Left ventricle myocardium inferior (tissue), 1 donor: ENCODE measurements around the gene FBXO48. TPM values are rescaled to one million over a fixed set of nuclear protein-coding genes. Genes with fewer than 3 reads are reported as not detected.

ENCODE experiments used
- DNase-seq: peaks from one replicate; pipeline ENCODE4 v3.0.0-alpha.2; 2020
- H3K27ac ChIP-seq: fragments of 200-600 bp; replicated peaks from 2 replicates; pipeline ENCODE4 v1.8.0; 2021
- H3K27me3 ChIP-seq: fragments of 200-600 bp; 2 replicates; pipeline ENCODE4 v1.8.0; 2021; ENCODE audit warnings: low read depth
- H3K36me3 ChIP-seq: fragments of 200-600 bp; 2 replicates; pipeline ENCODE4 v1.8.0; 2021
- H3K4me1 ChIP-seq: fragments of 200-600 bp; 2 replicates; pipeline ENCODE4 v1.8.0; 2021
- H3K4me3 ChIP-seq: fragments of 200-600 bp; 2 replicates; pipeline ENCODE4 v1.8.0; 2021; ENCODE audit warnings: mild to moderate bottlenecking, moderate library complexity
- H3K9me3 ChIP-seq: fragments of 200-600 bp; replicated peaks from 2 replicates; pipeline ENCODE4 v1.8.0; 2021
- intact Hi-C: fragments of 100-400 bp; cut with micrococcal nuclease; formaldehyde crosslinking; loops from one replicate; pipeline ENCODE4 v1.11.0; 2022
- total RNA-seq: library from RNA; stranded (reverse); fragmentation: NEBNext Ultra II Directional; extraction: Animal tissue kit (Norgen Biotek cat#: 25700); gene quantifications from one replicate; pipeline ENCODE4 v1.2.1, GENCODE V29; 2021
- TF ChIP-seq, protein P1 (sequence below): fragments of 200-600 bp; IDR thresholded peaks from 2 replicates; pipeline ENCODE4 v1.8.0; 2021; ENCODE audit warnings: antibody characterized with exemption, mild to moderate bottlenecking, borderline replicate concordance
- donor health status: DM: no; HTN: yes; CAD: no; lungs with severe emphysema.

Gene FBXO48
- total RNA-seq, 1 donor from 2014 or later, result 1.0 TPM

DNA sequence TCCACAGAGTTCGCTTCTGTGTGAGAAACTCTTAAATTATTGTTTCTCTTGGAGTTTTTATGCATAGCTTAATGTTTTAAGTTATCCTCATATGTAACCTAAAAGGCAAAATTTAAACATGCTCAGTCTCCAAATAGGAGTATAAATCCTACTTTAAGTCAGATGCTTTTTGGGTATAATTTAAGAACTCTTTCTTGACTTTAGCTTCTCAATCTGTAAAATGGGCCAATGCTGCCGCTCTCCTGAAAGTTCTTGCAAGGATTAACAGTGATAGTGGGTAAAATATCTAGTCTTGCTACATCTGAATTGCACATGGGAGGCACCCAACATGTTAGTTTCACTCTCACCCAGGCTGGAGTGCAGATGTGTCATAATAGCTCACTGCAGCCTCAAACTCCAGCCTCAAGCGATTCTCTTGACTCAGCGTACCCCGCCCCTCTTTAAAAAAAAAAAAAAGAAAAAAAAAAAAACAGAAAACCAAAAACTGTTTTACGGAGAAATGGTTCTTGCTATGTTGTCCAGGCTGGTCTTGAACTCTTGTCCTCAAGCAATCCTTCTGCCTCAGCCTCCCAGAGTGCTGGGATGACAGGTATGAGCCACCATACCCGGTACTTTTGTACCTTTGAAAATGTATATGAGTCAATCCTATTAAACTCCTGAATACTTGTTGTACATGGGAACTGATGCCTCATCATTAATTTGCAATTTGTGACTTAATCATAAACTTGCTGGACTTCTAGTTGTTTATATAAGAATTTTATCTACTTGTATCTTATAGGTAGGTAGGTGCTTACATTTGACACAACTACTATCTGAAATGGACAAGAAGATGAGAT, 1.8 kb downstream of the FBXO48 start:
- H3K4me3 ChIP-seq, result no peak overlapping the region
- intact Hi-C loops, result loop anchor here (10.0 kb wide), 1 partner anchor 460 kb away; no protein-coding TSS in a partner anchor
- H3K4me1 ChIP-seq, result peaks cover 35% of the 10 kb centered on the region
- H3K9me3 ChIP-seq, result no peaks in the 10 kb centered on the region
- TF ChIP-seq, protein P1, sequence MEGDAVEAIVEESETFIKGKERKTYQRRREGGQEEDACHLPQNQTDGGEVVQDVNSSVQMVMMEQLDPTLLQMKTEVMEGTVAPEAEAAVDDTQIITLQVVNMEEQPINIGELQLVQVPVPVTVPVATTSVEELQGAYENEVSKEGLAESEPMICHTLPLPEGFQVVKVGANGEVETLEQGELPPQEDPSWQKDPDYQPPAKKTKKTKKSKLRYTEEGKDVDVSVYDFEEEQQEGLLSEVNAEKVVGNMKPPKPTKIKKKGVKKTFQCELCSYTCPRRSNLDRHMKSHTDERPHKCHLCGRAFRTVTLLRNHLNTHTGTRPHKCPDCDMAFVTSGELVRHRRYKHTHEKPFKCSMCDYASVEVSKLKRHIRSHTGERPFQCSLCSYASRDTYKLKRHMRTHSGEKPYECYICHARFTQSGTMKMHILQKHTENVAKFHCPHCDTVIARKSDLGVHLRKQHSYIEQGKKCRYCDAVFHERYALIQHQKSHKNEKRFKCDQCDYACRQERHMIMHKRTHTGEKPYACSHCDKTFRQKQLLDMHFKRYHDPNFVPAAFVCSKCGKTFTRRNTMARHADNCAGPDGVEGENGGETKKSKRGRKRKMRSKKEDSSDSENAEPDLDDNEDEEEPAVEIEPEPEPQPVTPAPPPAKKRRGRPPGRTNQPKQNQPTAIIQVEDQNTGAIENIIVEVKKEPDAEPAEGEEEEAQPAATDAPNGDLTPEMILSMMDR, result no peak
- no peak for DNase-seq
- H3K36me3 ChIP-seq, result no peaks in the 10 kb centered on the region
- no peaks in the 10 kb centered on the region for H3K27me3 ChIP-seq
- no peak overlapping the region for H3K27ac ChIP-seq

DNA sequence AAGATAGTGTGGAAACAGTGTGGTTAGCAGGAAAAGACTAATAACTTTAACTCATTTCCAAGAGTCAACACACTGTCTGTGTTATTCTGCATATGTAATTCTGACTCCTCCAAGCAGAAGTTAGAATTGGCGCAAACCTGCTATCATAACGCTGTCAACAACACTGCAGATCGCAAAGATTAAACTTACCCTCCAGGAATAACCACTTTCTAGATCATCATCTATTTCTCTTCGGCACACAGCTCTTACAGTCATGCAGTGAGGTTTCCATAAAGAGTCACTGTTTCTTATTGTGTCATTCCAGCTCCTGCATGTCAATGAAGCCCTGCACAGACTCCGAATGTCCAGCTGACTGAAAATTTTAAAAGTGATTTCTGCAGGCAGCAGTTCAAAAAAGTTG, 2.4 kb downstream of the FBXO48 start:
- Histone ChIP-seq H3K27ac (no peak overlapping the region), H3K4me1 (peaks cover 35% of the 10 kb centered on the region), H3K27me3 (no peaks in the 10 kb centered on the region), H3K36me3 (no peaks in the 10 kb centered on the region), H3K4me3 (no peak overlapping the region), H3K9me3 (no peaks in the 10 kb centered on the region)
- intact Hi-C loops, result loop anchor here (10.0 kb wide), 1 partner anchor 460 kb away; no protein-coding TSS in a partner anchor
- DNase-seq, result no peak
- TF ChIP-seq, protein P1, result no peak

DNA sequence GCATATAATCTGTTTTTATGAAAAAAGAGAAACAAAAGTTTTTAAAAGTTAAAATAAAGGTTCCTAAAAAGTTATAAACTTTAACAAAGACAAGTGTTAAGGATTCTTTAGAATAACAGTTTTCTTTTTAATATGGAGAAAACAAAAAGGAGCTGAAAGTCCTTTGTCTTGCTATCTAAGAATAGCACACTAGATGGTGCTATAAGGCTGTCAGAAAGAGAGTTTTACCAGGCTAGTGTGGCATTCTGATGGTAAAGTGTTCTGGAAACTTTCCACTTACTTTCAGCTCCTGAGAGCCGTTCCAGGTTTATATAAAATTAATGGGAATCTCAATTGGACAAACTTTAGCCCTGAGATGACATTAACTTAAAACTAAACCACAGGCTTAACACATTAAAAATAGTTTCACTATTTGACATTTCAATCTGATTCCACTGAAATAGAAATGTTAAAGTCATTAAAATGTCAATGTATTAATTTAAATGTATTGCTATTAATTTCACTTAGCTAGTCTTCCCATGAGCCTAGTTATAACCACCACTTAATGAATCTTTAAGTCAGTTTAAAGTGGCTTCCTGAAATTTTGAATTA, 3.7 kb downstream of the FBXO48 start:
- intact Hi-C loops, result loop anchor here (10.0 kb wide), 1 partner anchor 461 kb away; no protein-coding TSS in a partner anchor
- no peaks in the 10 kb centered on the region for H3K27me3 ChIP-seq
- TF ChIP-seq, protein P1, result peak; percentile 83
- H3K27ac ChIP-seq, result no peak overlapping the region
- H3K4me3 ChIP-seq, result no peak overlapping the region
- DNase-seq, result no peak
- H3K4me1 ChIP-seq, result peaks cover 31% of the 10 kb centered on the region
- H3K9me3 ChIP-seq, result no peaks in the 10 kb centered on the region
- no peaks in the 10 kb centered on the region for H3K36me3 ChIP-seq

DNA sequence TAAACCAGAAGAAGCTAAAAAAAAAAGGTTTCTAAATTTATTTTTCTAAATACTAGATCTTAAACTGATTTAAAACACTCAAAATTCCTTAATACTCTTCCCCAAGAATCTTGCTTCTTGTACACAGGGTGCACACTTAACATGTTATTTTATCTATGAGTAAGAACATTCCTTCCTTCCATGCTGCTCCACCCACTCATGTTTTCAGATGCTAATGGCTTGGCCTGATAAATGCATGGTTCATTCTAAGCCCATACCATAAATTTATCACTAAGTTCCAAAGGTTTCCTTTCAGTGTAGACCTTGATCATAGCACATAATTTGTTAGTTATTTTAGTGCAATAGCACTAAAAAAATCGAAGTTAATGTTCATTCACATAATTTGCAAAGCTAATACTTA, 8.1 kb downstream of the FBXO48 start:
- peaks cover 6% of the 10 kb centered on the region for H3K4me1 ChIP-seq
- no peak for DNase-seq
- no peaks in the 10 kb centered on the region for H3K27me3 ChIP-seq
- no peaks in the 10 kb centered on the region for H3K9me3 ChIP-seq
- no peak overlapping the region for H3K27ac ChIP-seq
- intact Hi-C loops, result no loop called here
- H3K4me3 ChIP-seq, result no peak overlapping the region
- TF ChIP-seq, protein P1, result no peak
- H3K36me3 ChIP-seq, result no peaks in the 10 kb centered on the region

DNA sequence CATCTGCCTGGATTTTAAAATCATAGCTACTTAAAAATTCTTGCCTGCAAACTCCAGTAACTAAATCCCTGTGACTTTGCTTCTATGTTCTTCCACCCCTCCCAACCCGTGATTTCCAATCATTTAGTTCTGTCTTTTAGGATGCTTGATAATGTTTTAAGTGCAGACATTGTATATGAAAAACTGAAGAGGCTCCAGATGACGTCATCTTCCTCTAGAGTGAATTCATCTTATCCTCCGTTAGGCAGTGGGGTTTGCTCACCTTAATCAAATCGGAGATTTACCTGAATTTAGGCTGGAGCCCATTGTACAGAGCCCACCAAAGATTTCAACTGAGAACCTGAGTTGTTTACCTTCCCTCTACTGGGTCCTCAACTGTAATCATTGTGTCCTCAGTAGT, 10.9 kb downstream of the FBXO48 start:
- H3K9me3 ChIP-seq, result no peaks in the 10 kb centered on the region
- intact Hi-C loops, result no loop called here
- no peak overlapping the region for H3K4me3 ChIP-seq
- H3K27ac ChIP-seq, result no peak overlapping the region
- H3K4me1 ChIP-seq, result no peaks in the 10 kb centered on the region
- H3K36me3 ChIP-seq, result no peaks in the 10 kb centered on the region
- TF ChIP-seq, protein P1, result no peak
- H3K27me3 ChIP-seq, result no peaks in the 10 kb centered on the region
- no peak for DNase-seq
